Ovary (tissue), 3 donors: ENCODE data around the gene RABL6.

Experiments
- CTCF ChIP-seq, 3 donors: fragments of 450-650 bp in 2 of 3; fragments of 200-600 bp in 1 of 3; IDR thresholded peaks; one replicate each; pipeline versions ENCODE4 v1.5.1 to v1.8.0; 2016 to 2022; ENCODE audit warnings: antibody characterized with exemption in 3 of 3, mild to moderate bottlenecking in 1 of 3
- EP300 ChIP-seq: sonication (generic); formaldehyde crosslinking; IDR thresholded peaks from one replicate; pipeline ENCODE4 v1.6.1; 2017; ENCODE audit warnings: antibody characterized with exemption
- POLR2A ChIP-seq: fragments of 450-650 bp; IDR thresholded peaks from one replicate; pipeline ENCODE4 v1.6.1; 2017; ENCODE audit warnings: antibody characterized with exemption, mild to moderate bottlenecking, moderate library complexity
- donor health status: DM: no; HTN: no; CAD: no.

DNA sequence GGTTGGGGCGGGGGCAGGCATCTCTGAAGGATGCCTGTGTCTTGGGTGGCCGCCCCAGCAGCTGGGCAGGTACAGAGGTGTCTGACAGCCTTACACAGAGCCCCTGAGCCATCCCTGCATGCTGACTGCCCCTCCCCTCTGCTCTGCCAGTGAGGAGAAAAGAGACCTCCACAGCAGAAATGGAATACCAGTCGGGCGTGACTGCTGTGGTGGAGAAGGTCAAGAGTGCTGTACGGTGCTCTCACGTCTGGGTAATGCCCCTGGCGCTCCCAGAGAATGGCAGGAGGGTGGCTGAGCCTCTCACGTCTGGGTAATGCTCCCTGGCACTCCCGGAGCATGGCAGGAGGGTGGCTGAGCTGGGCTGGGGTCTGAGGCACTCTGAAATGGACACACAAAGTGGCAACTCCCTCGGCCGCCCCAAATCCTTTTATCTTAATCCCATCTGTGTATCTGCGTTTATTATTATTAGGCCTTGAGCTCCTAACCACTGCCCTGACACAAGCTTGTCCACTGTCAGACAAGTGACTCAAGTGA is 2.5 kb upstream of the RABL6 start:
- TF ChIP-seq CTCF (IDR thresholded peaks at IDR 0.05): no peak
- no peak for TF ChIP-seq POLR2A
- TF ChIP-seq EP300: no peak
